GM23248 (cell line): ENCODE results near the gene SACM1L. TPM values are rescaled to one million over a fixed set of nuclear protein-coding genes. Genes with fewer than 3 reads are reported as not detected.

ENCODE experiments used
- DNase-seq: peaks from one replicate; pipeline ENCODE4 v3.0.0-alpha.2; 2015
- H2AFZ ChIP-seq: fragments of 200-600 bp; sonication (generic); 2 replicates; pipeline ENCODE4 v1.6.1; 2016; ENCODE audit warnings: antibody characterized with exemption
- H3F3A ChIP-seq: fragments of 200-600 bp; sonication (generic); 2 replicates; pipeline ENCODE4 v1.6.1; 2016; ENCODE audit warnings: mild to moderate bottlenecking, antibody characterized with exemption, mixed run types; ENCODE audit not compliant: insufficient read depth
- H3K27ac ChIP-seq: fragments of 200-600 bp; sonication (generic); 2 replicates; pipeline ENCODE4 v1.5.1; 2016; ENCODE audit warnings: mild to moderate bottlenecking
- H3K27me3 ChIP-seq: fragments of 200-600 bp; sonication (generic); replicated peaks from 2 replicates; pipeline ENCODE4 v1.6.1; 2016; ENCODE audit warnings: mild to moderate bottlenecking; ENCODE audit not compliant: insufficient read depth
- H3K36me3 ChIP-seq: fragments of 200-600 bp; sonication (generic); 2 replicates; pipeline ENCODE4 v1.6.1; 2016; ENCODE audit warnings: low read depth, mild to moderate bottlenecking
- H3K4me1 ChIP-seq: fragments of 200-600 bp; sonication (generic); 2 replicates; pipeline ENCODE4 v1.6.1; 2016; ENCODE audit warnings: mild to moderate bottlenecking; ENCODE audit not compliant: insufficient read depth
- H3K4me2 ChIP-seq: fragments of 200-600 bp; sonication (generic); one replicate; pipeline ENCODE4 v1.6.1; 2016; ENCODE audit warnings: mild to moderate bottlenecking; ENCODE audit not compliant: unreplicated experiment
- H3K4me3 ChIP-seq: fragments of 200-600 bp; sonication (generic); 2 replicates; pipeline ENCODE4 v1.5.1; 2016; ENCODE audit warnings: mild to moderate bottlenecking
- H3K79me2 ChIP-seq: fragments of 200-600 bp; sonication (generic); 2 replicates; pipeline ENCODE4 v1.6.1; 2016; ENCODE audit warnings: mild to moderate bottlenecking; ENCODE audit not compliant: insufficient read depth
- H3K9ac ChIP-seq: fragments of 200-600 bp; sonication (generic); 2 replicates; pipeline ENCODE4 v1.6.1; 2016; ENCODE audit warnings: mild to moderate bottlenecking
- H3K9me2 ChIP-seq: fragments of 200-600 bp; sonication (generic); 2 replicates; pipeline ENCODE4 v1.6.1; 2016; ENCODE audit warnings: mixed run types, mild to moderate bottlenecking, moderate library complexity; ENCODE audit not compliant: insufficient read depth
- H3K9me3 ChIP-seq: fragments of 200-600 bp; sonication (generic); one replicate; pipeline ENCODE4 v1.6.1; 2017; ENCODE audit warnings: low read depth
- H4K20me1 ChIP-seq: fragments of 200-600 bp; sonication (generic); 2 replicates; pipeline ENCODE4 v1.6.0; 2016; ENCODE audit not compliant: insufficient read depth
- EZH2 ChIP-seq: fragments of 200-600 bp; sonication (generic); IDR thresholded peaks from 2 replicates; pipeline ENCODE4 v1.6.1; 2018; ENCODE audit warnings: antibody characterized with exemption, mild to moderate bottlenecking; ENCODE audit not compliant: insufficient read depth, poor library complexity, severe bottlenecking
- EZH2phosphoT487 ChIP-seq: fragments of 200-600 bp; sonication (generic); IDR thresholded peaks from 2 replicates; pipeline ENCODE4 v1.6.1; 2018; ENCODE audit warnings: antibody characterized with exemption, moderate library complexity, mild to moderate bottlenecking, low read depth; ENCODE audit not compliant: insufficient read depth
- WGBS, 2 experiments: methylation state at CpG; one replicate each; pipeline ENCODE4 v1.1.6; 2015 to 2017; ENCODE audit warnings: low lambda C conversion rate in 2 of 2, low coverage in 1 of 2; ENCODE audit errors: missing lambda C conversion rate in 2 of 2; 5-methylcytosine and 5-hydroxymethylcytosine counted together
- in situ Hi-C: fragments of 300-500 bp; cut with MboI; formaldehyde crosslinking; loops from 2 replicates; pipeline ENCODE4 v1.15.0; 2020
- polyA plus RNA-seq: library from polyadenylated mRNA; unstranded; fragments of >200 nt; fragmentation: Nextera tagmentation; extraction: Ambion mirVana; gene quantifications from 2 replicates; pipeline ENCODE4 v1.2.1, GENCODE V29; 2016
- total RNA-seq: library from RNA; depleted of rRNA; stranded (reverse); fragments of >200 nt; shearing (Covaris generic); gene quantifications from 2 replicates; pipeline ENCODE4 v1.2.3, GENCODE V29; 2014

SACM1L gene
- total and polyA plus RNA-seq, 2 experiments from 2014 or later: 33.6 to 33.9 TPM

- H3K4me1 ChIP-seq: peaks cover 14% of the 10 kb centered on the region
- H3K79me2 ChIP-seq: peaks cover 58% of the 10 kb centered on the region
- H3F3A ChIP-seq: peaks cover 24% of the 10 kb centered on the region
- peak overlapping the region; percentile 54; the same call in 1 of the 2 replicates for H3K27ac ChIP-seq
- no peaks in the 10 kb centered on the region for H3K27me3 ChIP-seq
- H2AFZ ChIP-seq: no peak overlapping the region
- no peaks in the 10 kb centered on the region for H3K9me2 ChIP-seq
- H3K9ac ChIP-seq: no peak overlapping the region
- WGBS, 2 experiments: 55 to 59% methylated on average over 2 of the region's 2 CpGs
- TF ChIP-seq EZH2phosphoT487 (no peak), EZH2 (no peak)
- in situ Hi-C loops: loop anchor here (25.0 kb wide), 1 partner anchor 444 kb away; no protein-coding TSS in a partner anchor
- DNase-seq: no peak
- no peak overlapping the region for H3K4me2 ChIP-seq
- no peaks in the 10 kb centered on the region for H3K36me3 ChIP-seq
- H3K4me3 ChIP-seq: no peak overlapping the region
- H3K9me3 ChIP-seq: no peaks in the 10 kb centered on the region
- no peaks in the 10 kb centered on the region for H4K20me1 ChIP-seq
Measured at GRCh38 chr3:45655906-45656305, 33.3 kb upstream of the SACM1L start.

GRCh38 chr3:45656575-45657363 is 32.4 kb upstream of the SACM1L start:
- Histone ChIP-seq H3K4me3 (no peak overlapping the region), H3F3A (peaks cover 28% of the 10 kb centered on the region), H3K27ac (peak overlapping the region; percentile 54), H3K27me3 (no peaks in the 10 kb centered on the region), H3K36me3 (no peaks in the 10 kb centered on the region), H3K9me2 (no peaks in the 10 kb centered on the region), H2AFZ (no peak overlapping the region), H3K4me2 (no peak overlapping the region), H3K4me1 (peaks cover 14% of the 10 kb centered on the region), H4K20me1 (no peaks in the 10 kb centered on the region), H3K9ac (no peak overlapping the region), H3K9me3 (no peaks in the 10 kb centered on the region), H3K79me2 (peaks cover 56% of the 10 kb centered on the region)
- peak; percentile 95 for DNase-seq
- in situ Hi-C loops: loop anchor here (25.0 kb wide), 1 partner anchor 444 kb away; no protein-coding TSS in a partner anchor
- 41 to 44% methylated on average over 14 of the region's 14 CpGs for WGBS, 2 experiments
- TF ChIP-seq EZH2: no peak
- no peak for TF ChIP-seq EZH2phosphoT487

GRCh38 chr3:45657853-45658252 is 31.3 kb upstream of the SACM1L start:
- no peak overlapping the region for H3K27ac ChIP-seq
- H3F3A ChIP-seq: peaks cover 28% of the 10 kb centered on the region
- no peak overlapping the region for H3K4me3 ChIP-seq
- 84 to 94% methylated on average over 4 of the region's 4 CpGs for WGBS, 2 experiments
- H2AFZ ChIP-seq: no peak overlapping the region
- no peak for TF ChIP-seq EZH2phosphoT487
- no peak for TF ChIP-seq EZH2
- H3K9me2 ChIP-seq: no peaks in the 10 kb centered on the region
- H3K27me3 ChIP-seq: no peaks in the 10 kb centered on the region
- H3K9me3 ChIP-seq: no peaks in the 10 kb centered on the region
- H3K79me2 ChIP-seq: peaks cover 50% of the 10 kb centered on the region
- no peak for DNase-seq
- no peaks in the 10 kb centered on the region for H4K20me1 ChIP-seq
- peaks cover 14% of the 10 kb centered on the region for H3K4me1 ChIP-seq
- no peak overlapping the region for H3K9ac ChIP-seq
- H3K4me2 ChIP-seq: no peak overlapping the region
- in situ Hi-C loops: loop anchor here (25.0 kb wide), 1 partner anchor 446 kb away; no protein-coding TSS in a partner anchor
- no peaks in the 10 kb centered on the region for H3K36me3 ChIP-seq

GRCh38 chr3:45659661-45660566 is 29.3 kb upstream of the SACM1L start:
- Histone ChIP-seq H3K27me3 (no peaks in the 10 kb centered on the region), H2AFZ (no peak overlapping the region), H3K27ac (peak overlapping the region; percentile 20), H3K4me1 (peaks cover 14% of the 10 kb centered on the region; the same call in 1 of the 2 replicates), H3K4me2 (peak overlapping the region; percentile 8), H3F3A (peaks cover 28% of the 10 kb centered on the region), H3K79me2 (peaks cover 49% of the 10 kb centered on the region), H3K9ac (no peak overlapping the region), H3K9me3 (no peaks in the 10 kb centered on the region), H3K36me3 (no peaks in the 10 kb centered on the region), H4K20me1 (no peaks in the 10 kb centered on the region), H3K4me3 (no peak overlapping the region), H3K9me2 (no peaks in the 10 kb centered on the region)
- in situ Hi-C loops: loop anchor here (5.0 to 25.0 kb wide), 3 partner anchors 143 to 625 kb away; no protein-coding TSS in a partner anchor
- WGBS, 2 experiments: 46 to 49% methylated on average over 19 of the region's 19 CpGs
- no peak for TF ChIP-seq EZH2
- TF ChIP-seq EZH2phosphoT487: no peak
- peak; percentile 84 for DNase-seq
